Measurements from ENCODE around the gene ZBED4. TPM values are rescaled to one million over a fixed set of nuclear protein-coding genes. Genes with fewer than 3 reads are reported as not detected.

Gene ZBED4
- total RNA-seq, 1 experiment from 2014 or later, result 7.1 TPM

DNA sequence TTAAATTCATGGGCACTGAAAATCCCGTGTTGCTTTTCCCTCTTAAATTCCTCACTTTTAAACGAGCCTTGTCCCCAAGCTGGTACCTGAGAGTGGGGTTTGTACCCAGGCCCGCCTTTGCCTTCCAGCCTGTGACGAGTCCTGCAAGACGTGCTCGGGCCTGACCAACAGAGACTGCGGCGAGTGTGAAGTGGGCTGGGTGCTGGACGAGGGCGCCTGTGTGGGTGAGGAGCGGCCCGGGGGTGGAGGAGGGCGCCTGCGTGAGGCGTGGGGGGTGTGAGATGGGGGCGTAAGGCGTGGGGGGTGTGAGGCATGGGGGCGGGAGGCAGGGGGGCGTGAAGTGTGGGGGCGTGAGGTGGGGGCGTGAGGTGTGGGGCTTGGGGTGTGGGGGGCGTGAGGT is 68.8 kb downstream of the ZBED4 start:
- no peak for DNase-seq (ENCODE audit: low read depth)

DNA sequence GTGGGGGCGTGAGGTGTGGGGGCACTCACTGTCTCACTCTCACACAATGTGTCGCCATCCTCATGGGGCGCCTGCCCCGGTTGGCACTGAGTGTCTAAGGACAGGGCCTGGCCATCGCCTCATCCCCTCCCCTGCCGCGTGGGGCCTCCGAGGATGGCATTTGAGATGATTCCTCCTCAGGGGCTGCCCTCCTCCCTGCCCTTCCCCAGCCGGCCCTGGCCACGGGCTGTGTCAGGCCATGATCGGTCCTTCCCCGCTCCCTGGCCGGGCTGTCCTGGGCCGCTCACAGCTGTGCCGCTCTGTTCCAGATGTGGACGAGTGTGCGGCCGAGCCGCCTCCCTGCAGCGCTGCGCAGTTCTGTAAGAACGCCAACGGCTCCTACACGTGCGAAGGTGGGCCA is 69.3 kb downstream of the ZBED4 start:
- DNase-seq (ENCODE audit: low read depth), result no peak

DNA sequence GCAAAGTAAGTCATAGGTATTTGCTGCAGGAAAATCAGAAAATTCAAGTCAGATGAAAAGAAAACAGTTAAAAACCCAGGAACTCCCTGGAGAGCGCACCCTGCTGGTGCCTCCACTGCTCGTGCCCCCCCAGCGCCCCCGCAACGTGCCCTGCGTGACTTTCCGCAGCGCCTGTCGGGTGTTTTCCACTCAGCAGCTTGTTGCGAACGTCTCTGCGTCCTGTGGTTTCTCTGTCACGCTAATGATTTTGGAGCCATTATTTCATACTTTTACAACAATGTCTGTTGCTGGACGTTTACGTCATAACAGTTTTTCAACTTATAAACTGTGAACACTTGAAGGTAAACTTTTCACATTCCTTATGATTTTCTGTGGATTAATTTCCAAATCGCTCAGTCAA is 69.8 kb downstream of the ZBED4 start:
- no peak for DNase-seq (ENCODE audit: low read depth)

DNA sequence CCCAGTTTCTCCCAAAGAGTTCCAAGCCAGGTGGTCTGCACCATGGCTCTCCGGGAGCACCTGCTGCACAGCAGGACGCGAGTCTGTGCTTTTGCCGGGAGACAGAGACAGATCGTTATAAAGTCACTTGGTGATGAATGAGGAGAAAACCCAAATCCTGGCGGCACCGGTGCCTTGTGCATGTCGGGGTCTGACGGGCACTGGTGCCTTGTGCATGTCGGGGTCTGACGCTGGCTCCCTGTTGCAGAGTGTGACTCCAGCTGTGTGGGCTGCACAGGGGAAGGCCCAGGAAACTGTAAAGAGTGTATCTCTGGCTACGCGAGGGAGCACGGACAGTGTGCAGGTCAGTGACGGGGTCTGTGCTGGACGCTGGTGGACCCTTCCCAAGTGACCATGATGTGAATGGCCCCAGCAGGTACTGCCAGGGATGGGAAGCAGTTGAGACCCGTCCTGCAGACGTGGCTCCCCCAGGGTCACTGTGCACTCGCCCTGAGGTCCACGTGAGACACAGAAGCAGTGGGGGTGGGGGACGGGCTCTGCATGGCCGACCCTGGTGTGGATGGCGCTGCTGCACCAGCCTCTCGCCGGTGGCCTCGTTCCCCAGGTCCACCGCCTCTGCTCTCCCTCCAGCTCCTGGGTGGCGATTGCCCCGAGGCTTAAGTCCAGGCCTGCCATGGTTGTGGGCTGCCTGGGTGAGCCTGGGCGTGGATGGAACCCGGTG is 70.6 kb downstream of the ZBED4 start:
- DNase-seq (ENCODE audit: low read depth), result no peak

DNA sequence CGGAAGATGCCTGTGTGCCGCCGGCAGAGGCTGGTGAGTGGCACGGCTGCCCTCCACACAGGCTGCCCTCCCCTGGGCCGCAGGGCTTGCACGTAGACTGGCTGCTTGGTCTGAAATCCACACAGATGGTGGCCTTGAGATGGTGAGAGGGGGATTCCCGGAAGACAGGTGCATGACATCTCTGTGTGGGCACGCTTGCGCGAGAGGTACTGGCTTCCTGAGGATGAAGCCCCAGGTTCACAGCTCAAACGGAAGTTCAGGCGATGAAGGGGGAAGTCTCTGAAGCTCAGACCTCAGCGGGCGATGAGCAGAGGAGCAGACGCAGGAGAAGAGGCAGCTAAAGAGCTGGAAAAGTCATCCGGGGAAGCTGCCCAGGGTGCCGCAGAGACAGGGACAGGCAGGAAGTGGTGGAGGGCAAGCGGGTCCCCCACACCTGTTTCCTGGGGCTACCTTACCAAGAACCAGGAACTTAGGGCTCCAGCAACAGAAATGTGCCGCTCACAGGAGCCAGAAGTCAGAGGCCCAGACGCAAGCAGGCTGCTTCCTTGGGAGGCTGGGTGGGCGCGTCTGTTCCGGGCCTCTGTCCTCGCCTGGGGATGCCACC is 72.0 kb downstream of the ZBED4 start:
- no peak for DNase-seq (ENCODE audit: low read depth)

DNA sequence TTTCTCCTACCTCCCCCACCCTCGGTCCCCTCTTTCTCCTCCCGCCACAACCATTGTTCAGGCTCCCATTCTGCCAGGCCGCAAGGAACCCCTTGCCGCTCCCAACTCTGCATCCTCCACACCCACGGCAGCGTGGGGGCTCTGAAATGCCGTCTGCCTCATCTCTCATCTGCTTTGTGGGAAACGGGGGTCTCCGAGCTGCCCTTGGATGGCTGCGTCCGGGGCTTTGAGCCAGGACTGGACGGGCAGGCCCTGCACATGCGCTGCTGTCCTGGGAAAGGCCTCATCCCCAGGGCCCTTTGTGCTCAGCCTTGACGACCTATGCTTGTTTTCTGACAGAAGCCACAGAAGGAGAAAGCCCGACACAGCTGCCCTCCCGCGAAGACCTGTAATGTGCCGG is 73.3 kb downstream of the ZBED4 start:
- DNase-seq (ENCODE audit: low read depth), result no peak

DNA sequence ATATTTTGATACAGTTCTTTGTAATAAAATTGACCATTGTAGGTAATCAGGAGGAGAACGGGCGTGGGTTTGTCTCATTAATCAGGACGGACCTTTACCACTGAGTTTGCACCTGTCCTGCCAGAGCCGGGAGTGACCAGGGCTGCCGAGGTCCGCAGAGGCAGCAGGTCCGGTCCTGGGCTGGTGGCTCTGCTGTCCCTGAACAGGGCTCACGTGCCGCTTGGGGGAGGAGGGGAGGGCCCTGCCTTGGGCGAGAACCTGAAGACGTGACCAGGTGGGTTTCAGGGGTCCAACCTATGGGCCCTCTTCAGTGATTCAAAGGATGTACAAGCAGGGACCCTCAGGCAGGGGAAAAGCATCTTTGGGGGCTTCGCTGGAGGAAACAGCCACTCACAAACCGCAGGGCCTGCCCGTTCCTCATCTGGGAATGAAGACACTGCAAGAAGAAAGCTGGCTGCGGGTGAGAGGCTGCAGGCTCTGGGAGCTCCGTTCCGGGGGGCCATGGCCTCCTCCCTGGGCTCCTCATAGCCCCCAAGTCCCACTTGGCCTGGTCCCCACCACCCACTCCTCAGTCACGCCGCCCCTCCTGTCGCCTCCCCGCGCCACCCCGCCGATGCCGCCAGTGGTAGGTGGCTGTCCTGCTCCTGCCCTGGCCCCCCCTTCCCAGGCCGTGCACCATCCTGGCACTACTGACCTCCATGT is 74.0 kb downstream of the ZBED4 start:
- DNase-seq (ENCODE audit: low read depth), result no peak

DNA sequence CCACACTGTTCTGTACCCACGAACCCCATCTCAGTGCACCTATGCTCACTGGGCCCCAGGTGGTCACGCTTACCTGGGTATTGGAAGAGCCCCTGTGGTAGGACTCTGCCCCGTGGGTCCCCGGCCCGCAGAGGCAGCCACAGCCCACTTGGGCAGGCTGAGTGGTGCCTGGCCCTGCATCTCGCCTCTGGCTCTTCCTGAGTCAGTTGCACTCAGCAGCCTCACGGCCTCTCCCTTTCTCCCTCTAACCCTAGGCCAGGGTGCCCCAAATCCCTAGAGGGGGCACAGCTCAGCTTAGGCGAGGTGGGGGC is 74.5 kb downstream of the ZBED4 start:
- DNase-seq (ENCODE audit: low read depth), result no peak

DNA sequence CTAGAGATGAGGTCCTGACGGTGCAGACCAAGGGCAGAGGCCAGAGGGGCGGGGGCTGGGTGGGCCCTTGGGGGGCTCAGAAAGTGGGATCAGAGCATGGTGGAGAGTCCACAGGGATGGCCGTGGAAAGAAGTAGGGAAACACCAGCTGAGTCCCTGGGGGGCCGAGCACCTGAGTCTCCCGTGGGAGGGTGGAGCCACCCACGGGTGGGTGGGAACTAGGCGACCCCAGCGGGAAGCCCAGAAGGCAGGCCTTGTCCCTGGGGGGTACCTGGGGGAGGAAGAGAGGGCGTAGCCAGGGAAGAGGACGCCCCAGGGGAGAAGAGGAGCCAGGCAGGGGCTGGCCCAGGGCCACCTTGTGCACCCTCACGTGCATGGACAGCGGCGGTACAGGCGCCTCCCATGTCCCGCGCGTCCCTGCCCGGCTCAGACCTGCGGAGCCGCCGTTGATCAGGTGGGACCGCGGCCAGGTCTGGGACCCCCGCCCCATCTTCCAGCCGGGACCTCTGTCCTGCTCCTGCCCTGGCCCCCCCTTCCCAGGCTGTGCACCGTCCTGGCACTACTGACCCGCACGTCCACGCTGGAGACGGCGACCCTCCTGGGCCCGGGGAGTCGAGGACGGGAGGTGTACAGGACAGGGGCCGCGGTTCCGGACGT is 75.0 kb downstream of the ZBED4 start:
- no peak for DNase-seq (ENCODE audit: low read depth)

DNA sequence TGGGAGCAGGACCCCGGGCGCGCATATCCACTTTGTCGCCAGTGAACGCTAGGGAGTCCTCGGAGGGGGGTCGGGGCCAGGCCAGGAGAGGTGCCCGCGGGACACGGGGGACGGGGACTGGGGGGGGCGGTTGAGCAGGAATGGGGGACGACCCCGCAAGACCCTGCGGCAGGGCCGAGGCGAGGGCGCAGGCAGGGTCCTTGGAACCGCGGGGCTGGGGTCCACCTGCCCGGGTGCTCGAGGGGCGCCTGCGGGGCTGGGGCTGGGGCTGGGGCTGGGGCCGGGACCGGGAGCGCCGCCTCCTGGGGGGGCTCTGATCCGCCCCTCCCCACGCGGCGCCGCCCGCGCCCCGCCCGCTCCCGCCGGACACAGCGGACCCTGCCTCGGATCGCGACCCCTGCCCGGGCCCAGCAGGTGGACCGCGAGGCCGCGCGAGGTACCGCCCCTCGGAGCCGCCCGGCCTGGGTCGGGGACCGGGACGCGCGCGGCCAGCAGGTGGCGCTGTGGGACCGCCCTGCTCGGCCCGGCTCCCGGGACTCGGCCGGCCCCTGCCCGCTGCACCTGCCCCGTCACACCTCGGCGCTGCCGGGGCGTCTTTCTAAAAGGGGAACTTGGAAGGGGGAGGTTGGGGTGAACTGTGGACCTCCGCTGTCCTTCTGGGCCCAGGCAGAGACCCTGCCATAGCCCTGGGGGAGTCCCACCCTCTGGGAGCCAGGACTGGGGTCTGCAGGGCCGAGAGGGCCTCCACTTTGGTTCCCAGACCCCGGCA is 75.8 kb downstream of the ZBED4 start:
- peak; percentile 25 for DNase-seq (ENCODE audit: low read depth)

DNA sequence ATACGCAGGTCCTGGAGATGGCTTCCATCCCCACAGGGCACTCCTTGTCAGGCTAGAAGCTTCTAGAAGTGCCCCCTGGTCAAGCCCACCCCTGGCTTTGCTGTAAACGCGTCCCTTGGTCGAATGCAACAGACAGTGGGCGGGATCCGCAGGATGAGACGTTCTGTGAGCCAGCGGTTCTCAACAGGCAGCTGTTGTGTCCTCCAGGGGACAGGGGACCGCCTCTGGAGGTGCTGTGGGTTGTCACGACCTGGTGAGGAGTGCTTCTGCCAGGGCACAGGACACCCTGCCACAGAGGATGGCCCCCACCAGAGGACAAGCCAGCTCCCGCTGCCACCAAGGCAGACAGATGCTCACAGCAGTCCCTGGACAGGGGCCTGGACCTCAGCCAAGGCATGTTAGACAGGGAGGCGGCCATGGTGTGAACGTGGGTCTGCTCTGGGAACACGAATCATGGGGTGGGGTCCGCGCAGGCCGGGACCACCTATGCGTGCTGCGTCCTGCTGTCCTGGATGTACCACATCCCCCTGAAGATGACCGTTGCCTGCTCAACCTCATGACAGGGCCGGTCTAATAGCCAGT is 76.4 kb downstream of the ZBED4 start:
- no peak for DNase-seq (ENCODE audit: low read depth)

DNA sequence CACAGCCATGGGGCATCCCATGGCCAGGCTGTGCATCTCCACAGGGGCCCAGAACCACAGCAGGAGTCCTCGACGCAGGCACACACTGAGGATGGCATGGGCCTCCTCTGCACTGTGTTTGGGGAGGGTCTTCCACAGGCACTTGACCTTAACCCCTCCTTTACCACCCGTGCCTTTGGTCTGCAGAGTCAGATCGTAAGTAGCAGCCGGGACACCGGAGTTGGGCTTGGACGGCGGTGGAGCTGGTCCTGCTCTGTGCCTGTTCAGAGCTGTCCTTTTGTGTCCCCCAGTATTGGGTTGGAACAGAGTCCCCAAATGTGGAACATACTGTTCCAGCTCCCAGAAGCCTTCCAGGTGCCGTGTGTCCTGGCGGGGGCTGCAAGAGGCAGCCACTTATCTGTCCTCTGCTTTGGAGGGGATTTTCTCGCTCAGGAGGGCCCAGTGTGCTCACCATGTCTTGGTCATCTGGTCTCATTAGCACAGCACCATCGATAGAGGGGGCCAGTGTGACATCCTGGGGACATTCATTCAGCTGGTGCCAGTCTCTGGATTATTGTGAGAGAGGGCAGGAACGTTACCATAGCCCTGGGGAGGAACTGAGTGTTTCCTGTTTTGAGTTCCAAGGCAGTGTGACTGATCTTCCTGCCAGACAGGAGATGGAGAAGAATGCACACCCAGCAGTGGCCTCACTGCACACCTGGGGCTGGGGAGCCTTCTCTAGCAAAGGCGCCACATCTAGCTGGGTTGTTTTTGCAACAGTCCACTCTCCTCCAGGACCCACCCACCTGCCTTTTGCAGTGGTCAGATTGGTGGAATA is 77.2 kb downstream of the ZBED4 start:
- peak; percentile 90 for DNase-seq (ENCODE audit: low read depth)

DNA sequence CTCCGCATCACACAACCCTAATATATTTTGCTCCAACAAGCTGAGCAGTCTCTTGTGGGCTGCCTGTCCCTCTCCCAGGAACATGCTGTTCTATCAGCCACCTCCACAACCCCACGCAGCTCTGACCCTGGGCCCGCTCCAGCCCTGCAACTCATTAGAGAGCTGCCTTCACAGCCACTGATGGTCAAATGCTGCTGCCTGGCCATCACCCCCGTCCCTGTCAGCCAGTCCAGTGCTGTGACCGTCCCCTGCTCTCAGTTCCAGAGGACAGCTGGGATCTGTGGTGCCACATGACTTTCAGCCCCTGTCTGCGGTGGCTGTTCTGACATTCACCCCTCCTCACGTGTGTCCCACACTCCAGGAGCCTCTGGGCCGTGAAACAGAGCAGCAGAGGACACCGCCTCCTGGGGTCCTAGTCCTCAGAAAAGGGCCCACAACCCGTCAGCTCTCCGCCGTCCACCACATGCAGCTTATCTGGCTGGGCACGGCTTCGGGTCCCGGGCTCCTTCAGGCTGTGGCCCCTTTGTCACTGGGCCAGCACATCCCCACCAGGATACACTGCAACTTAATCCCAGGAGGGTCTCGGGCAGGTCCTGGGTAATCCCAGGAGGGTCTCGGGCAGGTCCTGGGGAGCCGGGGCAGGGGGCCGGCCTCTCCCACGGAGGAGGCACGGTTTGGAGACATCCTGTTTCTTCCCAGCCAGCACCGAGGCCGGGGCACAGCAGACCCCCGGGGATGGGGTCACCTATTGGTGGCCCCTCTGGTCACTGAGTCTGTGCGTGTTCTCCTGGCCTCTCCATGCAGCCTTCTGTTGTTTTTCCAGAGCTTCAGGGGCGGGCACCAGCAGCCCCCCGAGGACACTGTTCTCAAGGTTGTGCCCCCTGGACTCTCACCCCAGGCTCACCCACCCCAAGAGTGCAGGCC is 79.9 kb downstream of the ZBED4 start:
- DNase-seq (ENCODE audit: low read depth), result no peak

DNA sequence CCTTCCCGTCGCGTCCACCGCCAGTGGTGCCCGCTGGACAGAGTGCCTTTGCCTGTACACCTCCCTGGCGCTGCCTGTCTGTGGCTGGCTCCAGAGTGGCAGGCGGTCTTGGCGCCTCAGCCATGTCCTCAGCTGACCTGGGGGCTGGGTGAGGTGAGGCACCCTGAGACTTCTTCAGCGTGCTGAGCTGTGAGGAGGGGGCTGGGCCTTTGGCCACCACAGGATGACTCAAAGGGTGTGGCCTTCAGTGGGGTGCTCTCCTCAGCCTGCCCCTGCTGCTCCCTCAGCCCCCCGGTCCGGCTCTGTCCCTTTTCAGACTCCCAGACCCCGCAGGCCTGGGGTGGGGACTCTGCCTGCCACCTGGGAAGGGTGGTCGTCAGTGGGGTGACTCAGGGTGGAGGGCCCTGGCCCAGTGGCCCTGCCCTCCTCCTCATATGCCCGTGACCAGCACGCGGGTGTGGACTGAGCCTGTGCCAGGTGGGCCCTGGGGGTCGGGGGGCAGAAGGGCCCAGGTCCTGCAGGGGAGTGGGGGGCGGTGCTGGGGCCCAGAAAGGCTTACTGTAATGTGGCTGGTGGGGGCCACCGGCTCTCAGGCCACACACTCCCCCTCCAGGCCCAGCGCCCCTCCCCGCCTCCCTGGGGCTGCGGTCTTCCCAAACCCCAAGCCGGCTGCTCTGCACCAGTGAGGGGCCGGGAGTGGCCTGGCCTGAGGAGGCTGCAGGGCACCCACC is 80.7 kb downstream of the ZBED4 start:
- peak; percentile 90 for DNase-seq (ENCODE audit: low read depth)

DNA sequence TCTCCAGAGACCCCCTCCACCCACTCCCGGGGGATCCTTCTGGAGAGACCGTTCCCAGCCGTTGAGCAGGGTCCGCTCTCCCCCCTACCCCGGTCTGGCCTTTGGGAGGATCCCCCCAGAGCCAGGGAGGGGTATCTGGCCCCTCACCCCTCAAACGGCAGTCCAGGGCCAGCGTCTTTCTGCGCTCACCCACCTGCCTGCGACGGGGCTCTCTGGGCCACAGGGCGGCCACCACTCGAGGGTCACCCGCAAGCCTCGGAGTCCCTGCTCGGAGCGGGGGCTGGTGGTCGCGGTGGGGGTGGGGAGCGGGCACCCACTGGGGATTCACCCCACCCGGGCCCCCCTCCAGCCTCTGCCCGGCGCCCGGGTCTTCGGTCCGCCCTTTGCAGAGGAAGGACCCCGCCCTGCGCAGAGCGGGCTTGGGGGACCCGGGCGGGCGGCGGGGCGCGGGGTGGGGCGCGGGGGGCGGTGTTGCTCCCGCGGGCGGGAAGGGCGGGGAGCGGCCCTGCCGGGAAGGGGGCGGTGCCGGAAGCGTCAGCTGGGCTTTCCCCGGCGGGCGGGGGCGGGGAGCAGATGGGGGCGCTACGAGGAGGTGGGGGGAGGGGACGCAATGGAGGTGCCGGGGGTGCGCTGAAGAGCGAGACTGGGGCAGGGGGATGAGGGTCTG is 81.4 kb downstream of the ZBED4 start:
- peak; percentile 51 for DNase-seq (ENCODE audit: low read depth)

DNA sequence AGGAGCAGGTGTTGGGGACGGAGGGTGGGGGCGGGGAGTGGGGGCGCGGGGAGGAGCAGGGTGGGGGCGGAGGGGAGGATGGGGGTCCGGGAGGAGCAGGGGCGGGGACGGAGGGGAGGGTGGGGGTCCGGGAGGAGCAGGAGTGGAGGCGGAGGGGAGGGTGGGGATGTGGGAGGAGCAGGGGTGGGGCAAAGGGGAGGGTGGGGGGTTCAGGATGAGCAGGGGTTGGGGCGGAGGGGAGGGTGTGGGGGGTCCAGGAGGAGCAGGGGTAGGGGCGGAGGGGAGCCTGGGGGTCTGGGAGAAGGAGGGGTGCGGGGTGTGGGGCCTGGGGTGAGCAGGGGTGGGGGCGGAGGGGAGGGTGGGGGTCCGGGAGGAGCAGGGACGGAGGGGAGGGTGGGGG is 81.9 kb downstream of the ZBED4 start:
- no peak for DNase-seq (ENCODE audit: low read depth)

DNA sequence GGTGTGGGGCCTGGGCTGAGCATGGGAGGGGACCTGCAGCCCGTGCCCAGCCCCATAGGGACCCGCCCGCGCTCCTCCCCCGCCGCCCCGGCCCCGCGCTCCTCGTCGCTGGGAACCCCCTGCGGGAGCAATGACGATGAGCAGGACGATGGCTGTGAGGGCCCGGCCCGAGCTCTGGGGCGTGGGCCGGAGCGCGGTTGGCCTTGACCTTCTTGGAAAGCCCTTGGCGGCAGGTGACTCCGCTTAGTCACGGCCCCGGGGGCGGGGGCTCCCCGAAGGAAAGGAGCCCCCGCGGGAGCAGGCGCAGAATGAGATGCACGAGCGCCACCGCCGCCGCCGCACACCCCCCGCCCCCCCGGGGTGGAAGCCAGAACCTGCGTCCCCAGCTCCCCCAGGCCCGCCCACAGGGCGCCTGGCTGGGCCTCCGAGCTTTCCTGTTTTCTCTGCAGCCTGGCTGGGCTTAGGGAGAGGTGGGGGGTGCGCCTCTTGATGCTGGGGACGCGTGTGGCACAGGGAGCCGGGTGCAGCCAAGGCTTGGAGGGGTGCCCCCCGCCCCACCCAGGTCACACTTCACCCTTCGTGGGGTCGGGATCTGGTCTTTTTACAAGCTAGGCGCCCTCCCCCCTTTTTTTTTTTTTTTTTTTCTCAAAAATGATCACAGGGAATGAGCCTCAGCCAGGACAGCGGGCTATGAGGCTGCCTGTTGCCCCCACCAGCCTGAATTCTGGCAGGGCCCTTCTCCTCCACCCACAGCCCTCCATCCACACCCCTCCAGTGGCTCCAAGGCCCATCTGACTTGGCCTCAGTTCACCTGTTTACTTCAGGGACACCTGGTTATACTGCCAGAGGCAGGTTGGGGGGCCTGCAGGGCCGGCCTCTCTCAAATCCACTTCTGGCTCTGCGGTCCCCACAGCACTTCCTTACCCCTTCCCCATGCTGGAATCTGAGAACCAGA is 82.7 kb downstream of the ZBED4 start:
- peak; percentile 91 for DNase-seq (ENCODE audit: low read depth)
